ENCODE data around the gene NGEF.
A peak's percentile ranks its signal among the peaks of the same experiment; 100 is the strongest.
"Not testable (repeated sequence)": the region's sequence is repeated elsewhere in the genome, so short reads cannot be mapped to it uniquely, and the experiment has no call there.

Gene NGEF

GRCh38 chr2:232869138-232870017 lies 143.7 kb downstream of the NGEF start:
- Mint-ChIP-seq H3K27ac (peak overlapping the region in 1 of 2 donors; percentile 15), H3K9me3 (no peaks in the 10 kb centered on the region), H3K4me3 (no peak overlapping the region), H3K27me3 (peaks cover 4% of the 10 kb centered on the region), H3K4me1 (no peaks in the 10 kb centered on the region)
- DNase-seq, result no peak
- ATAC-seq, result no peak

GRCh38 chr2:232866104-232866503 lies 147.0 kb downstream of the NGEF start:
- H3K27me3 Mint-ChIP-seq, result no peaks in the 10 kb centered on the region
- no peak overlapping the region for H3K4me3 Mint-ChIP-seq
- H3K27ac Mint-ChIP-seq, result no peak overlapping the region
- DNase-seq (no peak), ATAC-seq (no peak)
- no peaks in the 10 kb centered on the region for H3K9me3 Mint-ChIP-seq
- H3K4me1 Mint-ChIP-seq, result no peaks in the 10 kb centered on the region

GRCh38 chr2:232865165-232865564 lies 147.9 kb downstream of the NGEF start:
- DNase-seq (no peak), ATAC-seq (no peak)
- no peaks in the 10 kb centered on the region for H3K9me3 Mint-ChIP-seq
- H3K4me1 Mint-ChIP-seq, result no peaks in the 10 kb centered on the region
- no peaks in the 10 kb centered on the region for H3K27me3 Mint-ChIP-seq
- no peak overlapping the region for H3K27ac Mint-ChIP-seq
- H3K4me3 Mint-ChIP-seq, result no peak overlapping the region

GRCh38 chr2:232863996-232864395 lies 149.1 kb downstream of the NGEF start:
- DNase-seq (no peak), ATAC-seq (no peak)
- Mint-ChIP-seq H3K9me3 (no peaks in the 10 kb centered on the region), H3K4me3 (no peak overlapping the region), H3K27ac (peak overlapping the region in 1 of 2 donors; percentile 4), H3K4me1 (no peaks in the 10 kb centered on the region), H3K27me3 (no peaks in the 10 kb centered on the region)

- no peak for DNase-seq
- no peak overlapping the region for H3K4me3 Mint-ChIP-seq
- H3K4me1 Mint-ChIP-seq, result no peaks in the 10 kb centered on the region
- no peak overlapping the region for H3K27ac Mint-ChIP-seq
- no peaks in the 10 kb centered on the region for H3K9me3 Mint-ChIP-seq
- no peaks in the 10 kb centered on the region for H3K27me3 Mint-ChIP-seq
- ATAC-seq, result no peak
Measured at GRCh38 chr2:232861353-232861752, 151.7 kb downstream of the NGEF start.

GRCh38 chr2:232860593-232861241 lies 152.3 kb downstream of the NGEF start:
- ATAC-seq (no peak), DNase-seq (no peak)
- no peaks in the 10 kb centered on the region for H3K4me1 Mint-ChIP-seq
- H3K27me3 Mint-ChIP-seq, result no peaks in the 10 kb centered on the region
- H3K27ac Mint-ChIP-seq, result no peak overlapping the region
- H3K4me3 Mint-ChIP-seq, result no peak overlapping the region
- H3K9me3 Mint-ChIP-seq, result no peaks in the 10 kb centered on the region

GRCh38 chr2:232859385-232859916 lies 153.6 kb downstream of the NGEF start:
- Mint-ChIP-seq H3K9me3 (no peaks in the 10 kb centered on the region), H3K4me3 (no peak overlapping the region), H3K27ac (peak overlapping the region in 1 of 2 donors; percentile 87), H3K27me3 (no peaks in the 10 kb centered on the region), H3K4me1 (no peaks in the 10 kb centered on the region)
- ATAC-seq, result no peak
- DNase-seq, result no peak

- no peaks in the 10 kb centered on the region for H3K9me3 Mint-ChIP-seq
- DNase-seq (no peak), ATAC-seq (peak; percentile 55)
- no peak overlapping the region for H3K4me3 Mint-ChIP-seq
- no peaks in the 10 kb centered on the region for H3K4me1 Mint-ChIP-seq
- peak overlapping the region; percentile 8 to 20 for H3K27ac Mint-ChIP-seq
- no peaks in the 10 kb centered on the region for H3K27me3 Mint-ChIP-seq
Measured at GRCh38 chr2:232857158-232857563, 155.9 kb downstream of the NGEF start.

- Mint-ChIP-seq H3K4me1 (no peaks in the 10 kb centered on the region), H3K4me3 (no peak overlapping the region), H3K27ac (no peak overlapping the region), H3K27me3 (no peaks in the 10 kb centered on the region), H3K9me3 (no peaks in the 10 kb centered on the region)
- no peak for DNase-seq
- no peak for ATAC-seq
Measured at GRCh38 chr2:232854082-232854481, 159.0 kb downstream of the NGEF start.

- Mint-ChIP-seq H3K27ac (peak overlapping the region in 1 of 2 donors; percentile 12), H3K9me3 (no peaks in the 10 kb centered on the region)
Measured at GRCh38 chr2:232852676-232853075, 160.4 kb downstream of the NGEF start.

GRCh38 chr2:232852081-232852480 lies 161.0 kb downstream of the NGEF start:
- H3K4me3 Mint-ChIP-seq, DNase-seq, H3K27me3 Mint-ChIP-seq: not testable (repeated sequence)

More at GRCh38 chr2:232852676-232853075, 160.4 kb downstream of the NGEF start:
- Mint-ChIP-seq H3K4me1 (no peaks in the 10 kb centered on the region), H3K4me3 (no peak overlapping the region), H3K27me3 (no peaks in the 10 kb centered on the region)
- no peak for ATAC-seq
- DNase-seq, result no peak

GRCh38 chr2:232850039-232850438 lies 163.0 kb downstream of the NGEF start:
- H3K27ac Mint-ChIP-seq, result peak overlapping the region in 1 of 2 donors; percentile 65
- no peaks in the 10 kb centered on the region for H3K4me1 Mint-ChIP-seq
- DNase-seq, result no peak
- H3K9me3 Mint-ChIP-seq, result no peaks in the 10 kb centered on the region
- ATAC-seq, result no peak
- no peak overlapping the region for H3K4me3 Mint-ChIP-seq
- no peaks in the 10 kb centered on the region for H3K27me3 Mint-ChIP-seq

More at GRCh38 chr2:232852081-232852480, 161.0 kb downstream of the NGEF start:
- not testable (repeated sequence) for H3K27ac Mint-ChIP-seq, H3K4me1 Mint-ChIP-seq, ATAC-seq, H3K9me3 Mint-ChIP-seq

- no peaks in the 10 kb centered on the region for H3K9me3 Mint-ChIP-seq
Measured at GRCh38 chr2:232846055-232846454, 167.0 kb downstream of the NGEF start.

GRCh38 chr2:232843834-232844233 lies 169.2 kb downstream of the NGEF start:
- Mint-ChIP-seq H3K27ac (no peak overlapping the region), H3K27me3 (no peaks in the 10 kb centered on the region), H3K4me1 (peaks cover 13% of the 10 kb centered on the region), H3K9me3 (no peaks in the 10 kb centered on the region), H3K4me3 (no peak overlapping the region)
- no peak for ATAC-seq
- DNase-seq, result no peak

More at GRCh38 chr2:232846055-232846454, 167.0 kb downstream of the NGEF start:
- Mint-ChIP-seq H3K27me3 (no peaks in the 10 kb centered on the region), H3K4me3 (no peak overlapping the region), H3K27ac (no peak overlapping the region), H3K4me1 (no peaks in the 10 kb centered on the region)
- ATAC-seq (no peak), DNase-seq (no peak)

GRCh38 chr2:232842689-232843088 lies 170.4 kb downstream of the NGEF start:
- no peaks in the 10 kb centered on the region for H3K9me3 Mint-ChIP-seq
- peaks cover 25% of the 10 kb centered on the region for H3K4me1 Mint-ChIP-seq
- no peaks in the 10 kb centered on the region for H3K27me3 Mint-ChIP-seq
- H3K27ac Mint-ChIP-seq, result peak overlapping the region in 1 of 2 donors; percentile 9
- ATAC-seq (no peak), DNase-seq (no peak)
- H3K4me3 Mint-ChIP-seq, result no peak overlapping the region

All from stimulated activated naive CD8-positive, alpha-beta T cell treated with anti-CD3 and anti-CD28 coated beads, Interleukin-15, amount 100 ng/mL, for 72 hours (primary cell).